NCI-H460 (cell line): ENCODE data around the gene RAI1. TPM values are rescaled to one million over a fixed set of nuclear protein-coding genes. Genes with fewer than 3 reads are reported as not detected.
"Not testable (repeated sequence)": the region's sequence is repeated elsewhere in the genome, so short reads cannot be mapped to it uniquely, and the experiment has no call there.

ENCODE experiments used
- DNase-seq: peaks from one replicate; pipeline ENCODE4 v3.0.0-alpha.2; 2016; ENCODE audit warnings: low read depth; ENCODE audit errors: extremely low read depth
- total RNA-seq: library from RNA; depleted of rRNA; stranded (reverse); fragments of >200 nt; shearing (Covaris generic); gene quantifications from 2 replicates; pipeline ENCODE4 v1.2.3, GENCODE V29; 2014

RAI1 gene
- total RNA-seq, 1 experiment from 2014 or later = 7.3 TPM

DNA sequence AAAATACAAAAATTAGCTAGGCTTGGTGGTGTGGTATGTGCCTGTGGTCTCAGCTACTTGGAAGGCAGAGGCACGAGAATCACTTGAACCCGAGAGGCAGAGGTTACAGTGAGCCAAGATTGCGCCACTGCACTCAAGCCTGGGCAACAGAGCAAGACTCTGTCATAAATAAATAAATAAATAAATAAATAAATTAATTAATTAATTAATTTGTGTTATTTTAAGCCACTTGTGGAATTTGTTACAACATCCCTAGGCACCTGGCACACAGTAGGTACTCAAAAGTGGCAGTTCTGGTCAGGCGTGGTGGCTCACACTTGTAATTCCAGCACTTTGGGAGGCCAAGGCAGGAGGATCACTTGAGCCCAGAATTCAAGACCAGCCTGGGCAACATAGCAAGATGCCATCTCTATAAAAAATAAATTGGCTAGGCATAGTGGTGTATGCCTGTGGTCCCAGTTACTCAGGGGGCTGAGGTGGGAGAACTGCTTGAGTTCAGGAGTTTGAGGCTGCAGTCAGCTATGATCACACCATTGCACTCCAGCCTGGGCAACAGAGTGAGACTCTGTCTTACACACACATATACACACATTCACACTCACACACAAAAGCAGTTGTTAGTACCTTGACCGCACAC is 3.1 kb upstream of the RAI1 start:
- not testable (repeated sequence) for DNase-seq

DNA sequence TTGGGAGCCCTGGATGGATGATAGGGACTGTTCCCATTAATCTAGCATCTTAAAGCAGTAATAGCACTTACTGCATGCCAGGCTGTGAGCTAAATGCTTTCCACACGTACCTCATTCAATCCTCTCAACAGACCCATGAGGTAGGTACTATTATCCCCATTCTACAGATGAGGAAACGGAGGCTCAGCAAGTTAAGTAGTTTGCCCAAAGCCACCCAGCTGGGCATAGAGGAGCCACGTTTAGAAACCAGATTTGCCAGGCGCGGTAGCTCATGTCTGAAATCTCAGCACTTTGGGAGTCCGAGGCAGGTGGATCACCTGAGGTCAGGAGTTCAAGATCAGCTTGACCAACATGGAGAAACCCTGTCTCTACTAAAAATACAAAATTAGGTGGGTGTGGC is 2.0 kb upstream of the RAI1 start:
- DNase-seq = no peak

- no peak for DNase-seq
These were observed 1.5 kb upstream of the RAI1 start for GRCh38 chr17:17679748-17680147.

- no peak for DNase-seq
These were observed 626 bp upstream of the RAI1 start for GRCh38 chr17:17680477-17681186.

GRCh38 chr17:17681744-17682292 is 560 bp downstream of the RAI1 start:
- no peak for DNase-seq

DNA sequence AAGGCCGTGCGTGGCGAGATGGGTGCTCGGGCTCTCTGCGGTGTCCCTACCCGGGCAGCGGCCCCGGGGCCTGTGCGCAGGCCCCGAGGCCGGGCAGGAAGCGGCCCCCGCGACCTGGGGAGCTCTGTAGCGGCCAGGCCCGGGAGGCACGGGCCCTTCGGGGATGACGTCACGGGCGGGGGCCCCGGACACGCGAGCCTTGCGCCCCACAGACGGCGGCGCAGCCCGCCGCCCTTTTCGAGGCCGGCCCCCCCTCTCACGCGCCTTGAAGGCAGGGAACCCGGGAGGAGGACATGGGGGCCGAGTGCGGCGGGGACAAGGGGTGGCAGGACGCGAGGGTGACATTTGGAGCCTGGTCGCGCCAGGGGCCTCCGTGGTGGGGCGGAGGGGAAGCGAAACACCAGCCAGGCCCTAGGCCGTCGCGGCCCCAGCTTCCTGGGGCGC is 1.1 kb downstream of the RAI1 start:
- DNase-seq = no peak

DNA sequence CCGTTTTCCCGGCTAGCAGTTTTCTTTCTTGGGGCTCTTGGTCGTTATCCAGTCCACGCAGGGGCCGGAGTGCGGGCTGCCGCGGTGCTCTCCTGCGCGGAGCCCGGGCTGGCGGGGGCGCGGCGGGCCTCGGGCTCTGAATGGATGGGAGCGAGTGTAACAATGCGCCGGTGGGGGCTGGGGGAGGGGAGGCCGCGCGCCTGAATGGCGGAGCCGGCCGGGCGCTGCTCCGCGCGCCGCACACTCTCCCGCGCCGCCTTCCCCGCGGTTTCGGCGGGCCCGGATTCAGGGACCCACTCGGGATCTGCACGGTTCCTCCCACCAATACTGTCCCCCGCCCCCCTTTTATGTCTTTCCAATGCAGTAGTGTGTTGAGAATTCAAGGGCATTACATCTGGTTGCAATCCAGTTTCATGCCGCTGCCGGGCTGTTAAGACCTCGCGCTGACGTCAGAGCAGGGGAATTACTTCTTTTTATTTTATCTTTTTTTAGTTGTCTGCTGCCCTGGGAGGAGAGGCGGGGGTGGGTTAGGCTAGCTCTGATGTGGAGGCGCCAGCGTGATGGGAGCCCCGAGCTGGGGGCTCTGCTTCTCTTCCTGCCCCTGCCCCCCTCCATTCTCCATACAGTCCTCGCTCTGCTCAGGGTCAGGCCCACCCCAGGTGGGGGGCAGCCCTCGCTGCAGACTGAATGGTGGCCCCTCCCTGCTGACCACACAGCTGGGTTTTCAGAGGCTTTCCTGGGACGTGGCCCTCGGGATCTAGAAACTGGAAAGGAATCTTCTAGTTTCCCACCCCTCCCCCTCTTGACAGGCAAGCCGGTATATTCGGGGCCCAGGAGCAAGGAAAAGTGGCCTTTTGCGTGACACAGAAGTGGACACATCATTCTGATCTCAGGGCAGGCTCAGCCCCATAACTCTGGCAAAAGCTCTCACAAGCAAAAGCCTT is 1.8 kb downstream of the RAI1 start:
- no peak for DNase-seq

DNA sequence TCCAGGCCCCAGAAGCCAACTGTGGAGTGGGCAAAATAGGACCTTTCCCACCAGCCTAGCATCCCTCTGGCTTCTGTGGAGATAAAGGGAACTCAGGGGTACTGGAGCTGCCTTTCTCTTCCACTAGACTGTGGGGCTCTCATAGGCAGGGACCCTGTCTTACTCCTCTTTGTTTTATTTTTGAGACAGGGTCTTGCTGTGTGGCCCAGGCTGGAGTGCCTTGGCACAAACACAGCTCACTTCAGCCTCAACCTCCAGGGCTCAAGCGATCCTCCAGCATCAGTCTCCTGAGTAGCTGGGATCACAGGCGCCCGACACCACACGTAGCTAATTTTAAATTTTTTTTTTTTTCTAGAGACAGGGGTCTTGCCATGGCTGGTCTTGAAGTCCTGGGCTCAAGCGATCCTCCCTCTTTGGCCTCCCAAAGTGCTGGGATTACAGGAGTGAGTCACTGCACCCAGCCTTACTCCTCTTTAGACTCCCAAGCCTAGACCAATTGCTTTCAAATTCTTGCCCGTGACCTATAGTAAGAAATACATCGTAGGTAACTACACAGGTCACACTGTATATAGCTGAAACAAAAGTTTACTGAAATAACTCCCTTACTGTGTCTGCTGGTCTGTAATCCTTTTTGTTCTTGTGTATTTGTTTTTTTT is 2.6 kb downstream of the RAI1 start:
- DNase-seq = no peak

DNA sequence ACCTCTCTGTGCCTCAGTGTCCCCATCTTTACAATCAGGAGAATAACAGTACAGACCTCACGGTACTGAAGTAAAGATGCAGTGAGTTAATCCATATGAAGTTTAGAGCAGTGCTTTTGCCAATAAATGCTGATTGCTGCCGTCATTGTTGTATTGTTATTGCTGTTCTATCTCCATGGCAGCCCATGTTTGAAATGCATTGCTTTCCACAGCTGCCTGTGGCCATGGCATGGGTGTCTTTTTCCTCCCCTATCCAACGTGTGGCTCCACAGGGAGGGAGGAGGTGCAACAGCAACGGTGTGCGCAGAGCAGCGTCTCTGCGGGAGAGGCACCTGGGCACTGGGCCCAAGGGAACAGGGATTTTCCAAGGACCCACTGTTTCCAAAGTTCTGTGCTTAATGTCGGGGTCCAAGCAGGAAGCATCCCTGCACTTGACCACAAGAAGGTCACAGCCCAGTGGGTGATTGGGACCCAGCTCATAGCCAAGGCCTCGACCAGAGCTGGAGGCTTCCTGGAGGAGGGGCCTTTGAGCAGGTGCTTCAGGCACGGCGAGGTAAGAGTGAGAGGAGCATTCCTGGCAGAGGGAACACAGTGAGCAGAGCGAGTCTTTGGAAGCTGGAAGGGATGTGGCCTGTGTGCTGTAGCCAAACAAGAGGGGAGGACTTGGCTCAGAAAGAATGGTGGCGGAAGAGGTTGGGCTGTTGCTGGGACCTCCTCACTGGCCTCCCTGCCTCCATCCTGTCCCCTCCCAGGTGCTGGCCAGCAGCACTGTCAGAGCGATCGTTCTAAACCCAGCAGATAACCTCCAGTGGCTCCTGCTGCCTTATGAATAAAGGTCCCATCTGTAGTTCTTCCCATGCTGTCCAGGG is 3.9 kb downstream of the RAI1 start:
- no peak for DNase-seq

DNA sequence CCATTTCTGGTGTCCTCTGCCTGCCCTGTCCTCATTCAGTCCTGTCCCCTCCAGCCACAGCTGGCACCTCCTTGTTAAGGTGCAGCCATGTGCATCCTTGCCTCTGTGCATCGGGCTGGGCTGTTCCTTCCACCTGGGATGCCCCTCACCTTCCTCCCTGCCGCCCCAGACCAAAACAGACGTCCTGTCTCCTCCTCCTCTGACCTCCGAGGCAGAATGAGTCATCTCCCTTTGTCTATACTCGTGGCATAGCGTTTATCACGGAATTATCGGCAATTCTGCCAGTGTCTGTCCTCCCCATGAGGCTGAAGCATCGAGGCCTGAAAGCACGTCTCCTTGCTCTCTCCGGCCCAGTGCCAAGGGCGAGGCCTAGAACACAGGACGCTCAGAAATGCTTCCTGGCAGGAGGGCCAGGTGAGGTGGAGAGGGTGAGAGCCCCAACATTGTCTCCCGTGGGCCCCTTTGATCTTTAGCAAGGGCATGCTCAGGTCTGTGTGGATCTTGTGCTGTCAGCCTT is 4.6 kb downstream of the RAI1 start:
- no peak for DNase-seq

- no peak for DNase-seq
These were observed 8.1 kb downstream of the RAI1 start for GRCh38 chr17:17689312-17689711.

DNA sequence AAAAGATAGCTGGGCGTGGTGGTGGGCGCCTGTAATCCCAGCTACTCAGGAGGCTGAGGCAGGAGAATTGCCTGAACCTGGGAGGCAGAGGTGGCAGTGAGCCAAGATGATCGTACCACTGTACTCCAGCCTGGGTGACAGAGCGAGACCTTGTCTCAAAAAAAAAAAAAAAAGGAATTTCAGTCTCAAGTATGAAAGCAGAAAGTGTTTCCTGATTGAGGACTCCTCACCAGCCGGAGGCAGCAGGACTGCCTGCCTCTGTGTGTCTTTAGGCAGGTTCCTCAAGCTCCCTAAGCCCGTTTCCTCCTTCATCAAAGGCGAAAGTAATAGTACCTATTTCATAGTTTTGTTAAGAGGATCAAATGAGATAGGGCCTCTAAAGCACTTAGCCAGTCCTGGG is 9.0 kb downstream of the RAI1 start:
- DNase-seq = not testable (repeated sequence)

DNA sequence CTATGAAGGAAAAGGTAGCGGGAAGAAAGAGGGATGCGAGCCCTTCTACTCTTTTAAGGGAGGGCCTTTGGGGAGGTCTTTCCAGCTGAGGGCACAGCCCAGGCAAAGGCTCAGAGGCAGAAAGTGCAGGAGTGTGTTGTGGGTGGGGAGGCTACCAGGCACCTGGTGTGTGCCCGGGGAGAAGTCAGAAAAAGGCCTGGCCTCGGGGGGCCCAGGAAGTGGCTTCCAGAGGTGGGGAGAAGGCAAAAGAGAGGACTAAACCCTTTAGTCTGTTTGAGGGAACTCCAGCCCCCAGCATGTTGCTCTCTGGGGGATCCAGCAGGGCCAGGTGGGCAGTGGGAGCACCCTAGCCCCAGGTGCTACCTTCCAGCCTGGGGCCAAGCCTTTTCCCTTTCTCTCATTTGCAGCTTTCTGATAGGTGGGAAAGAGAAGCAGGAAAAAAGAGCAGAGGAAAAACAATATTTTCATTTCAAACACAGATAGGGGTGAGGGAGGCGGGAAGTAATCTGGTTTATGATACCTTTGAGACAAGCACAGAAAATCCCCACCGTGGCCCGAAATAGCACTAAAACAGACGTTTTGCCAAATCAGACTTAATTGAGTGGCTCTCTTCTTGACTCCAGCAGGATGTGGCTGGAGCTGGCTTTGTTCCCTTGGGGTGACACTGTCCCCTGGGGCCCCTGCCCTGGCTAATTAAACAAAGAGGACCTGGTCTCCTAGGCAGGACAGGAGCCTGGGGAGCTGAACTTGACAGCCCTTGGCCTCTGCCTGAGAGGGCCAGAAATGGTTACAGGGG is 10.4 kb downstream of the RAI1 start:
- DNase-seq = no peak

GRCh38 chr17:17692353-17693252 is 11.3 kb downstream of the RAI1 start:
- no peak for DNase-seq

GRCh38 chr17:17693253-17694168 is 12.3 kb downstream of the RAI1 start:
- DNase-seq = no peak
